ENCODE measurements around the gene ATG2A.

DNA sequence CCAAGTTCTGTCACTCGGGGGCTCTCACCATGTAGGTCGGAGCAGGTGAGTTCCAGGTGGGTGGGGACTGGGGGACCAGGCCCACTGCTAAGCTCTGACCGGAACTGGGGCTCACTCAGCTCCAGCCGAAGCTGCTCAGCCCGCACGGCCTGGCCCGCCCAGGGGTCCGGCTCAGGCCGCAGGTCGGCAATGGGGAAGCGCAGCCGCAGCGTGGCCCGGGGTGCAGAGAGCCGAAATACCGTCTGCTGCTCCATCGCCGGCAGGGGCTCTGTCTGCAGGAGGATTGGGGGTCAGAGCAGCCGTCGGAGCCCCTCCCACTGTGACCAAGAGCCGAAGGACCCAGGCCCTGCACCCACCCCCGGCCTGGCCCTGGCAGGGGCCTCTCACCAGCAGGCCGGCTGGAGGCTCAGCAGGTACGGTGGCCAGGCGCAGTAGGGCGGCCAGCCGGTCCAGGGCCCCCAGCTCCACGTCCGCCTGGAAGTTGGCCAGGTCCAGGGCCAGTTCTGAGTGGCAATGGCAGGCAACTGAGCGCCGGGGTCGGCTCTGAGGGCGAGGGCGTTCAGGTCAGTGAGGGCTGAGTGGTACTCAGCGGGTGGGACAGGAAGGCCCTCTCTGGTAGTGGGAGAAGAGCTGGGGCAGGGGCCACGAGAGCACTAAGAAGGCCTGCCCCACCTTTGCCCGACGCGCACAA lies 7.2 kb downstream of the ATG2A start:
- TF ChIP-seq CTCF (IDR thresholded peaks at IDR 0.05) (no peak), ZFX (IDR thresholded peaks at IDR 0.05; ENCODE audit: borderline replicate concordance) (no peak)

Measured in 22Rv1 (cell line).